Astrocyte (in vitro differentiated cells and primary cell): Measurements from ENCODE around the gene PJA1.

Experiments used
- EZH2 ChIP-seq: IDR thresholded peaks from 2 replicates; pipeline ENCODE4 v1.6.1; 2012; ENCODE audit warnings: mild to moderate bottlenecking, low read length, inconsistent platforms; ENCODE audit not compliant: insufficient read depth
- TF ChIP-seq, protein P1 (sequence below): IDR thresholded peaks from 2 replicates; pipeline ENCODE4 v1.5.1; 2011; ENCODE audit warnings: low read depth, mild to moderate bottlenecking, inconsistent platforms, low read length, moderate library complexity; ENCODE audit not compliant: insufficient read depth

DNA sequence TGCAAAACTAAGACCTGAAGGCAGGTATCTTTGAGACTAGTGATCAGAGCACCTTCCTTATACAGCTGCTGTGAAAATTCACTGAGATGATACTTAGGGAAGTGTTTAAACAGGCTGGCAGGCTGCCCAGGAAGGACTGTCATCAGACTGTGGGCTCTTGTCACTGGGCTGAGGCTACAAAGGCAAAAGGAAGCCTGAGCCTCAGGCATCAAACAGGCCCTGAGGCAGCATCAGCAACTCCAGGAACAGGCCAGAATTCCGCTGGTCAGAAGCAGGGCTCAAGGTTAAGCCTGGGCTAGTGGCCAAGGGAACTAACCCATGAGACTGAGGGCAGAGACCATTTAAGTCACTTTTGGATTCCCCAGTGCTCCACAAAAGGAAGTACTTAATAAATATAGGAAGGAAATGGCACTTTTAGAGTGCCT, 12.8 kb downstream of the PJA1 start:
- TF ChIP-seq, protein P1, sequence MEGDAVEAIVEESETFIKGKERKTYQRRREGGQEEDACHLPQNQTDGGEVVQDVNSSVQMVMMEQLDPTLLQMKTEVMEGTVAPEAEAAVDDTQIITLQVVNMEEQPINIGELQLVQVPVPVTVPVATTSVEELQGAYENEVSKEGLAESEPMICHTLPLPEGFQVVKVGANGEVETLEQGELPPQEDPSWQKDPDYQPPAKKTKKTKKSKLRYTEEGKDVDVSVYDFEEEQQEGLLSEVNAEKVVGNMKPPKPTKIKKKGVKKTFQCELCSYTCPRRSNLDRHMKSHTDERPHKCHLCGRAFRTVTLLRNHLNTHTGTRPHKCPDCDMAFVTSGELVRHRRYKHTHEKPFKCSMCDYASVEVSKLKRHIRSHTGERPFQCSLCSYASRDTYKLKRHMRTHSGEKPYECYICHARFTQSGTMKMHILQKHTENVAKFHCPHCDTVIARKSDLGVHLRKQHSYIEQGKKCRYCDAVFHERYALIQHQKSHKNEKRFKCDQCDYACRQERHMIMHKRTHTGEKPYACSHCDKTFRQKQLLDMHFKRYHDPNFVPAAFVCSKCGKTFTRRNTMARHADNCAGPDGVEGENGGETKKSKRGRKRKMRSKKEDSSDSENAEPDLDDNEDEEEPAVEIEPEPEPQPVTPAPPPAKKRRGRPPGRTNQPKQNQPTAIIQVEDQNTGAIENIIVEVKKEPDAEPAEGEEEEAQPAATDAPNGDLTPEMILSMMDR: no peak
- no peak for TF ChIP-seq EZH2
